ENCODE measurements around the gene RETREG1. TPM values are rescaled to one million over a fixed set of nuclear protein-coding genes. Genes with fewer than 3 reads are reported as not detected.

Gene RETREG1
- total RNA-seq, 1 donor from 2014 or later, result 3.0 TPM

DNA sequence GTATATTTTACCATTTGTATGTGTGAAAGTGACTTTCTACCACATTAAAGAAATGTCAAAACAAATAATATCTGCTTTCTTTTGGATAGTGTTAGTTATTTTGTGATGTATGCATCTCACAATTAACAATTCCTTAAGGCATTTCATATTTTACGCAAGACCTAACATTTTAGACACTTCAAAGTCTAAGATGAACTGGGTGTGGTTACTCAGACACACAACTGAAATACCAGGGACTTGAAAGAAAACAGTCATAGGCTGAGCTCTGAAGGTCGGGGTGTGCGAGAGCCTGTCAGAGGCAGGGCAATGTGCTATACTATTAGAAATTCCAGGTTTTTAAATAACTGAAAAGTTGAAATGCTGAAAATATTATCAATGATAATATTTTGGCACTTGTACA lies 106.7 kb downstream of the RETREG1 start:
- H3K79me2 ChIP-seq (ENCODE audit: low read depth), result no peaks in the 10 kb centered on the region
- TF ChIP-seq EZH2 (IDR thresholded peaks at IDR 0.05) (no peak), EZH2phosphoT487 (IDR thresholded peaks at IDR 0.05) (no peak)
- TF ChIP-seq, protein P1, sequence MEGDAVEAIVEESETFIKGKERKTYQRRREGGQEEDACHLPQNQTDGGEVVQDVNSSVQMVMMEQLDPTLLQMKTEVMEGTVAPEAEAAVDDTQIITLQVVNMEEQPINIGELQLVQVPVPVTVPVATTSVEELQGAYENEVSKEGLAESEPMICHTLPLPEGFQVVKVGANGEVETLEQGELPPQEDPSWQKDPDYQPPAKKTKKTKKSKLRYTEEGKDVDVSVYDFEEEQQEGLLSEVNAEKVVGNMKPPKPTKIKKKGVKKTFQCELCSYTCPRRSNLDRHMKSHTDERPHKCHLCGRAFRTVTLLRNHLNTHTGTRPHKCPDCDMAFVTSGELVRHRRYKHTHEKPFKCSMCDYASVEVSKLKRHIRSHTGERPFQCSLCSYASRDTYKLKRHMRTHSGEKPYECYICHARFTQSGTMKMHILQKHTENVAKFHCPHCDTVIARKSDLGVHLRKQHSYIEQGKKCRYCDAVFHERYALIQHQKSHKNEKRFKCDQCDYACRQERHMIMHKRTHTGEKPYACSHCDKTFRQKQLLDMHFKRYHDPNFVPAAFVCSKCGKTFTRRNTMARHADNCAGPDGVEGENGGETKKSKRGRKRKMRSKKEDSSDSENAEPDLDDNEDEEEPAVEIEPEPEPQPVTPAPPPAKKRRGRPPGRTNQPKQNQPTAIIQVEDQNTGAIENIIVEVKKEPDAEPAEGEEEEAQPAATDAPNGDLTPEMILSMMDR (IDR thresholded peaks at IDR 0.05), result no peak
- no peaks in the 10 kb centered on the region for H3K9me3 Mint-ChIP-seq
- peaks cover 4% of the 10 kb centered on the region for H3K27me3 Mint-ChIP-seq (ENCODE audit: insufficient read depth, low read depth)
- no peaks in the 10 kb centered on the region for H4K20me1 ChIP-seq (ENCODE audit: low read depth)
- no peak overlapping the region for H3K27ac Mint-ChIP-seq
- H3K4me1 ChIP-seq, result peaks cover 4% of the 10 kb centered on the region
- peaks cover 3% of the 10 kb centered on the region for H3K4me1 Mint-ChIP-seq
- H3K4me3 ChIP-seq, result no peak overlapping the region
- no peaks in the 10 kb centered on the region for H3K9me3 ChIP-seq (ENCODE audit: low read depth)
- no peaks in the 10 kb centered on the region for H3K27me3 ChIP-seq
- H3K9ac ChIP-seq, result no peak overlapping the region
- no peak overlapping the region for H3K4me2 ChIP-seq
- H3K36me3 ChIP-seq, result no peaks in the 10 kb centered on the region
- H2AFZ ChIP-seq (replicated peaks), result no peak overlapping the region
- H3K36me3 Mint-ChIP-seq, result no peaks in the 10 kb centered on the region
- no peak overlapping the region for H3K4me3 Mint-ChIP-seq
- no peak overlapping the region for H3K27ac ChIP-seq
- no peak for DNase-seq (ENCODE audit: low spot score)
- no peaks in the 10 kb centered on the region for H3F3A ChIP-seq (ENCODE audit: low read depth)

DNA sequence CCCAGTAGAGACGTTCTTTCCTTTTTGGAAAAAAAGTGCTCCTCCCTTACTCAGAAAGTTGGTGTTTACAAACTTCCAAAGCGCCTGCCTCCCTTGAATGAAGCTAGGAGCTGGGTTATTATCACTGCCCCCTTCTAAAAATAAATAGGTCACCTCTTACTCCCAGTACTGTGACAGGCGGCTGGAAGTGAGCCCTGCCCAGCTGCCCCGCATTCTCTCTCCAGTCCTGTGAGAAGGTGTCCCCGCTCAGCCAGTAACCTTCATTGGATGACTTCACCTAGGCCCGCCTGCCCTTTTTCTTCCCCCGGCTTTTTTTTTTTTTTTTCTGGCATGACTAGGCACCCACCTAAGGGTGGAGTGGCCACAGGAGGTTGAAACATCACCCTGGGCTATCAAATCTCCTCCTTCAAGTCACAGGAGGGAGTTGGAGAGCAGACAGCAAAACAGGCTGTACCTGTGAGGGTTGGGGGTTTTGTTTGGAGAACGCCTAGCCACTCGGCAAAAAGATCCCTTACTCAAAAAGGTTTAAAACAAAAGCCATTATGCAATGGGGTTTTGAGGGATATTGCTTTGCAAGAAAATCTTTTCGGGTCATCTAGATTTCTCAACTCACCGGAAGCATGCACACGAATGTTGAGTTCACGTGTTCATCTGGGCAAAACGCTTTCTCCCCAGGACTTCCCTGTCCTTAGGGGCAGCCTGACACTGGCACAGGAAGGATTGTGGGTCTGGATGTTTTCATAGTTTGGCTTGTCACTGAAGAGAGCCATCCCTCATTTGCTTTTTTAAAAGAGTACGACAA lies 107.9 kb downstream of the RETREG1 start:
- no peaks in the 10 kb centered on the region for H3K9me3 Mint-ChIP-seq
- no peak overlapping the region for H3K4me3 Mint-ChIP-seq
- Histone ChIP-seq H3K4me3 (no peak overlapping the region), H4K20me1 (ENCODE audit: low read depth) (no peaks in the 10 kb centered on the region), H3K36me3 (no peaks in the 10 kb centered on the region), H3K4me1 (peaks cover 4% of the 10 kb centered on the region), H3F3A (ENCODE audit: low read depth) (no peaks in the 10 kb centered on the region), H3K27me3 (no peaks in the 10 kb centered on the region), H3K27ac (no peak overlapping the region), H3K79me2 (ENCODE audit: low read depth) (no peaks in the 10 kb centered on the region), H3K9ac (no peak overlapping the region), H2AFZ (replicated peaks) (peak overlapping the region; percentile 64), H3K9me3 (ENCODE audit: low read depth) (no peaks in the 10 kb centered on the region), H3K4me2 (no peak overlapping the region)
- peaks cover 3% of the 10 kb centered on the region for H3K4me1 Mint-ChIP-seq
- peak; percentile 31 for DNase-seq (ENCODE audit: low spot score)
- no peaks in the 10 kb centered on the region for H3K36me3 Mint-ChIP-seq
- no peak overlapping the region for H3K27ac Mint-ChIP-seq
- H3K27me3 Mint-ChIP-seq (ENCODE audit: insufficient read depth, low read depth), result peaks cover 4% of the 10 kb centered on the region
- TF ChIP-seq EZH2 (IDR thresholded peaks at IDR 0.05) (no peak), EZH2phosphoT487 (IDR thresholded peaks at IDR 0.05) (no peak)
- TF ChIP-seq, protein P1 (IDR thresholded peaks at IDR 0.05), result no peak

DNA sequence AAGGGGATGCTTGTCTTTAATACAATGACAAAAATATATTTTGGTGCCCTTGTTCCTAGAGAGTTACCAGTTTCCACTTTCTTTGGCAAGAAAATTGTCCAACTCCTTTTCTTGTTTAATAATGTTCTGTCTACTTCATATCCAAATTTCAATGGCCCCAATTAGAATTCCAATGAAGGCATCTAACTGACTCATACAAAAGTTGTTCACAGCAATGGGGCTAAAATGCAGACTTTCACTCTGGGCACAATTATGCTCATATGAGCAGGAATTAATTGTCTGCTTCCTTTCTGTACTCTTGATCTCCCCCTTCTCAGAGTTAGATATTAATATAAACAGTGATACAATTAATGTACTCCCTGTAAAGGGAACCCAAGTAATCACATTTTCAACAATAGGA lies 109.1 kb downstream of the RETREG1 start:
- H3K4me2 ChIP-seq, result no peak overlapping the region
- no peaks in the 10 kb centered on the region for H3F3A ChIP-seq (ENCODE audit: low read depth)
- H3K36me3 Mint-ChIP-seq, result no peaks in the 10 kb centered on the region
- H3K27ac ChIP-seq, result no peak overlapping the region
- H3K4me3 Mint-ChIP-seq, result no peak overlapping the region
- H3K4me3 ChIP-seq, result no peak overlapping the region
- no peaks in the 10 kb centered on the region for H4K20me1 ChIP-seq (ENCODE audit: low read depth)
- no peaks in the 10 kb centered on the region for H3K9me3 Mint-ChIP-seq
- no peak overlapping the region for H3K27ac Mint-ChIP-seq
- TF ChIP-seq EZH2phosphoT487 (IDR thresholded peaks at IDR 0.05) (no peak), EZH2 (IDR thresholded peaks at IDR 0.05) (no peak)
- TF ChIP-seq, protein P1 (IDR thresholded peaks at IDR 0.05), result no peak
- no peak for DNase-seq (ENCODE audit: low spot score)
- H3K27me3 ChIP-seq, result no peaks in the 10 kb centered on the region
- H3K27me3 Mint-ChIP-seq (ENCODE audit: insufficient read depth, low read depth), result peaks cover 4% of the 10 kb centered on the region
- H2AFZ ChIP-seq (replicated peaks), result no peak overlapping the region
- no peaks in the 10 kb centered on the region for H3K9me3 ChIP-seq (ENCODE audit: low read depth)
- H3K79me2 ChIP-seq (ENCODE audit: low read depth), result no peaks in the 10 kb centered on the region
- H3K4me1 ChIP-seq, result peaks cover 4% of the 10 kb centered on the region
- peaks cover 7% of the 10 kb centered on the region for H3K4me1 Mint-ChIP-seq
- no peaks in the 10 kb centered on the region for H3K36me3 ChIP-seq
- no peak overlapping the region for H3K9ac ChIP-seq

Measured in neural progenitor cell (in vitro differentiated cells).